Muscle layer of colon (tissue), 2 donors: ENCODE measurements around the gene C2CD4D.

Experiments
- H3K27ac ChIP-seq: one replicate; pipeline ENCODE4 v1.7.0; 2013; ENCODE audit warnings: low read depth, mild to moderate bottlenecking, low read length, moderate library complexity
- H3K27me3 ChIP-seq, 2 donors: one replicate each; pipeline ENCODE4 v1.7.0; 2013; ENCODE audit warnings: low read length in 2 of 2, mild to moderate bottlenecking in 2 of 2; ENCODE audit not compliant: insufficient read depth in 2 of 2, control insufficient read depth in 1 of 2
- H3K36me3 ChIP-seq: one replicate; pipeline ENCODE4 v1.7.0; 2013; ENCODE audit warnings: mild to moderate bottlenecking, low read length; ENCODE audit not compliant: insufficient read depth
- H3K4me1 ChIP-seq: one replicate; pipeline ENCODE4 v1.7.0; 2013; ENCODE audit warnings: mild to moderate bottlenecking, low read length; ENCODE audit not compliant: insufficient read depth
- H3K4me3 ChIP-seq, 2 donors: one replicate each; pipeline ENCODE4 v1.7.0; 2013; ENCODE audit warnings: low read length in 2 of 2, low read depth in 1 of 2, mild to moderate bottlenecking in 1 of 2, moderate library complexity in 1 of 2
- H3K9ac ChIP-seq: one replicate; pipeline ENCODE4 v1.7.0; 2013; ENCODE audit warnings: low read length
- H3K9me3 ChIP-seq: one replicate; pipeline ENCODE4 v1.7.0; 2013; ENCODE audit warnings: mild to moderate bottlenecking, low read length
- donor health status: abdominal sarcoma.
- donor health status: Adenocarcinoma of cecum.

C2CD4D gene

GRCh38 chr1:151809290-151809984, 30.2 kb downstream of the C2CD4D start:
- H3K9ac ChIP-seq: no peak overlapping the region
- no peak overlapping the region for H3K4me3 ChIP-seq
- peaks cover 0 to 4% of the 10 kb centered on the region in 2 donors for H3K27me3 ChIP-seq
- no peaks in the 10 kb centered on the region for H3K4me1 ChIP-seq
- H3K27ac ChIP-seq: no peak overlapping the region
- no peaks in the 10 kb centered on the region for H3K9me3 ChIP-seq
- H3K36me3 ChIP-seq: no peaks in the 10 kb centered on the region

GRCh38 chr1:151807766-151808165, 31.9 kb downstream of the C2CD4D start:
- Histone ChIP-seq H3K27me3 (peaks cover 0 to 4% of the 10 kb centered on the region in 2 donors), H3K4me1 (no peaks in the 10 kb centered on the region), H3K27ac (no peak overlapping the region), H3K36me3 (no peaks in the 10 kb centered on the region), H3K4me3 (no peak overlapping the region), H3K9ac (no peak overlapping the region), H3K9me3 (no peaks in the 10 kb centered on the region)

- Histone ChIP-seq H3K4me1 (no peaks in the 10 kb centered on the region), H3K27ac (no peak overlapping the region), H3K36me3 (no peaks in the 10 kb centered on the region), H3K9me3 (no peaks in the 10 kb centered on the region), H3K9ac (no peak overlapping the region), H3K27me3 (peaks cover 0 to 4% of the 10 kb centered on the region in 2 donors), H3K4me3 (no peak overlapping the region)
Measured at GRCh38 chr1:151807131-151807530, 32.5 kb downstream of the C2CD4D start.

GRCh38 chr1:151806170-151806569, 33.5 kb downstream of the C2CD4D start:
- no peaks in the 10 kb centered on the region for H3K9me3 ChIP-seq
- H3K36me3 ChIP-seq: no peaks in the 10 kb centered on the region
- no peak overlapping the region for H3K4me3 ChIP-seq
- H3K27ac ChIP-seq: no peak overlapping the region
- H3K9ac ChIP-seq: no peak overlapping the region
- H3K27me3 ChIP-seq: peaks cover 0 to 4% of the 10 kb centered on the region in 2 donors
- no peaks in the 10 kb centered on the region for H3K4me1 ChIP-seq

GRCh38 chr1:151805066-151805820, 34.4 kb downstream of the C2CD4D start, which contains the start of gene LINGO4:
TSS of gene LINGO4 (minus strand) at chr1:151805419. CDS start at chr1:151802704, 2,715 bp downstream.
- no peak within 1 kb of the TSS for H3K27ac ChIP-seq
- H3K36me3 ChIP-seq: no peaks in the 10 kb centered on the region
- H3K9me3 ChIP-seq: no peaks in the 10 kb centered on the region
- H3K9ac ChIP-seq: no peak within 1 kb of the TSS
- H3K4me1 ChIP-seq: no peaks in the 10 kb centered on the region
- H3K27me3 ChIP-seq: peaks cover 0 to 4% of the 10 kb centered on the region in 2 donors
- no peak within 1 kb of the TSS for H3K4me3 ChIP-seq

- Histone ChIP-seq H3K4me1 (no peaks in the 10 kb centered on the region), H3K27me3 (peaks cover 0 to 4% of the 10 kb centered on the region in 2 donors), H3K4me3 (no peak overlapping the region)
Measured at GRCh38 chr1:151803915-151804314, 35.7 kb downstream of the C2CD4D start.

GRCh38 chr1:151803164-151803563, 36.5 kb downstream of the C2CD4D start:
- Histone ChIP-seq H3K9me3 (no peaks in the 10 kb centered on the region), H3K4me3 (no peak overlapping the region), H3K4me1 (no peaks in the 10 kb centered on the region), H3K9ac (no peak overlapping the region), H3K27me3 (peaks cover 0 to 4% of the 10 kb centered on the region in 2 donors), H3K27ac (no peak overlapping the region), H3K36me3 (no peaks in the 10 kb centered on the region)

More at GRCh38 chr1:151803915-151804314, 35.7 kb downstream of the C2CD4D start:
- Histone ChIP-seq H3K9ac (no peak overlapping the region), H3K36me3 (no peaks in the 10 kb centered on the region), H3K27ac (no peak overlapping the region), H3K9me3 (no peaks in the 10 kb centered on the region)

- Histone ChIP-seq H3K4me1 (no peaks in the 10 kb centered on the region), H3K9ac (no peak overlapping the region), H3K4me3 (no peak overlapping the region), H3K36me3 (no peaks in the 10 kb centered on the region), H3K27me3 (peaks cover 0 to 4% of the 10 kb centered on the region in 2 donors), H3K27ac (no peak overlapping the region), H3K9me3 (no peaks in the 10 kb centered on the region)
Measured at GRCh38 chr1:151802372-151802771, 37.2 kb downstream of the C2CD4D start.

GRCh38 chr1:151801846-151802245, 37.8 kb downstream of the C2CD4D start:
- no peak overlapping the region for H3K27ac ChIP-seq
- peaks cover 0 to 4% of the 10 kb centered on the region in 2 donors for H3K27me3 ChIP-seq
- H3K9me3 ChIP-seq: no peaks in the 10 kb centered on the region
- no peaks in the 10 kb centered on the region for H3K4me1 ChIP-seq
- no peaks in the 10 kb centered on the region for H3K36me3 ChIP-seq
- no peak overlapping the region for H3K9ac ChIP-seq
- no peak overlapping the region for H3K4me3 ChIP-seq

- no peak overlapping the region for H3K9ac ChIP-seq
- H3K36me3 ChIP-seq: no peaks in the 10 kb centered on the region
- no peak overlapping the region for H3K4me3 ChIP-seq
- H3K9me3 ChIP-seq: no peaks in the 10 kb centered on the region
- H3K27ac ChIP-seq: no peak overlapping the region
- H3K4me1 ChIP-seq: no peaks in the 10 kb centered on the region
- H3K27me3 ChIP-seq: peaks cover 0 to 4% of the 10 kb centered on the region in 2 donors
Measured at GRCh38 chr1:151801310-151801820, 38.3 kb downstream of the C2CD4D start.

GRCh38 chr1:151800830-151801229, 38.8 kb downstream of the C2CD4D start:
- Histone ChIP-seq H3K27me3 (peaks cover 0 to 4% of the 10 kb centered on the region in 2 donors), H3K4me1 (no peaks in the 10 kb centered on the region), H3K36me3 (no peaks in the 10 kb centered on the region), H3K9me3 (no peaks in the 10 kb centered on the region), H3K9ac (no peak overlapping the region), H3K27ac (no peak overlapping the region), H3K4me3 (no peak overlapping the region)
